Measurements from ENCODE around the gene NPHP4.
"Not testable (repeated sequence)": the region's sequence is repeated elsewhere in the genome, so short reads cannot be mapped to it uniquely, and the experiment has no call there.

The NPHP4 gene

GRCh38 chr1:6023346-6023745, 31.1 kb upstream of the NPHP4 start:
- DNase-seq (ENCODE audit: low spot score) = no peak

- no peak for DNase-seq (ENCODE audit: low spot score)
Observed at GRCh38 chr1:6022193-6022592, 30.0 kb upstream of the NPHP4 start.

GRCh38 chr1:6019166-6019845, 27.1 kb upstream of the NPHP4 start:
- DNase-seq (ENCODE audit: low spot score) = no peak

- DNase-seq (ENCODE audit: low spot score) = not testable (repeated sequence)
Observed at GRCh38 chr1:6017654-6018053, 25.4 kb upstream of the NPHP4 start.

GRCh38 chr1:6016191-6016865, 24.1 kb upstream of the NPHP4 start:
- DNase-seq (ENCODE audit: low spot score) = no peak

GRCh38 chr1:6014130-6014999, 22.1 kb upstream of the NPHP4 start:
- no peak for DNase-seq (ENCODE audit: low spot score)

- DNase-seq (ENCODE audit: low spot score) = no peak
Observed at GRCh38 chr1:6013491-6013890, 21.3 kb upstream of the NPHP4 start.

- DNase-seq (ENCODE audit: low spot score) = no peak
Observed at GRCh38 chr1:6012529-6013318, 20.5 kb upstream of the NPHP4 start.

GRCh38 chr1:6011946-6012258, 19.7 kb upstream of the NPHP4 start:
- no peak for DNase-seq (ENCODE audit: low spot score)

GRCh38 chr1:6011161-6011945, 19.1 kb upstream of the NPHP4 start:
- DNase-seq (ENCODE audit: low spot score) = no peak

GRCh38 chr1:6010554-6010953, 18.3 kb upstream of the NPHP4 start:
- DNase-seq (ENCODE audit: low spot score) = no peak

- no peak for DNase-seq (ENCODE audit: low spot score)
Observed at GRCh38 chr1:6009120-6010040, 17.2 kb upstream of the NPHP4 start.

GRCh38 chr1:6008696-6009095, 16.5 kb upstream of the NPHP4 start:
- DNase-seq (ENCODE audit: low spot score) = no peak

- no peak for DNase-seq (ENCODE audit: low spot score)
Observed at GRCh38 chr1:6008084-6008415, 15.8 kb upstream of the NPHP4 start.

- no peak for DNase-seq (ENCODE audit: low spot score)
Observed at GRCh38 chr1:6007318-6008083, 15.3 kb upstream of the NPHP4 start.

GRCh38 chr1:6006882-6007281, 14.7 kb upstream of the NPHP4 start:
- DNase-seq (ENCODE audit: low spot score) = no peak

GRCh38 chr1:6005276-6005917, 13.2 kb upstream of the NPHP4 start:
- no peak for DNase-seq (ENCODE audit: low spot score)

- no peak for DNase-seq (ENCODE audit: low spot score)
Observed at GRCh38 chr1:6004412-6005123, 12.3 kb upstream of the NPHP4 start.
